IPS-18c (cell line): ENCODE measurements around the gene TNFSF9.
"Not testable (repeated sequence)": the region's sequence is repeated elsewhere in the genome, so short reads cannot be mapped to it uniquely, and the experiment has no call there.

Source experiments
- H3K4me3 ChIP-seq: 2 replicates; pipeline ENCODE4 v1.7.0; 2013; ENCODE audit warnings: low read depth, mild to moderate bottlenecking, low read length, moderate library complexity; ENCODE audit not compliant: insufficient read depth
- H3K9me3 ChIP-seq: one replicate; pipeline ENCODE4 v1.6.1; 2013; ENCODE audit warnings: mild to moderate bottlenecking, low read length, moderate library complexity; ENCODE audit not compliant: control insufficient read depth, insufficient read depth

Gene TNFSF9

GRCh38 chr19:6527893-6528543 lies 2.8 kb upstream of the TNFSF9 start:
- Histone ChIP-seq H3K9me3 (peaks cover 3% of the 10 kb centered on the region), H3K4me3 (no peak overlapping the region)

- Histone ChIP-seq H3K4me3 (no peak overlapping the region), H3K9me3 (peaks cover 3% of the 10 kb centered on the region)
Observed at GRCh38 chr19:6528544-6529121, 2.2 kb upstream of the TNFSF9 start.

- peaks cover 3% of the 10 kb centered on the region for H3K9me3 ChIP-seq
- H3K4me3 ChIP-seq = no peak overlapping the region
Observed at GRCh38 chr19:6529351-6529750, 1.5 kb upstream of the TNFSF9 start.

GRCh38 chr19:6529937-6530385 lies 865 bp upstream of the TNFSF9 start:
- Histone ChIP-seq H3K9me3 (peaks cover 3% of the 10 kb centered on the region), H3K4me3 (peak overlapping the region; percentile 69; the same call in 1 of the 2 replicates)

- H3K4me3 ChIP-seq = peak overlapping the region; percentile 69
- H3K9me3 ChIP-seq = peaks cover 3% of the 10 kb centered on the region
Observed at GRCh38 chr19:6531163-6531955, 533 bp downstream of the TNFSF9 start.

GRCh38 chr19:6531956-6532243 lies 1.1 kb downstream of the TNFSF9 start:
- peak overlapping the region; percentile 69 for H3K4me3 ChIP-seq
- peaks cover 3% of the 10 kb centered on the region for H3K9me3 ChIP-seq

GRCh38 chr19:6532244-6532999 lies 1.6 kb downstream of the TNFSF9 start:
- peak overlapping the region; percentile 69 for H3K4me3 ChIP-seq
- H3K9me3 ChIP-seq = peaks cover 3% of the 10 kb centered on the region

- Histone ChIP-seq H3K9me3 (peaks cover 7% of the 10 kb centered on the region), H3K4me3 (peak overlapping the region; percentile 69)
Observed at GRCh38 chr19:6533000-6533328, 2.1 kb downstream of the TNFSF9 start.

- Histone ChIP-seq H3K4me3 (peak overlapping the region; percentile 40; the same call in 1 of the 2 replicates), H3K9me3 (peaks cover 8% of the 10 kb centered on the region)
Observed at GRCh38 chr19:6533746-6534418, 3.1 kb downstream of the TNFSF9 start.

- Histone ChIP-seq H3K4me3 (peak overlapping the region; percentile 9), H3K9me3 (peaks cover 8% of the 10 kb centered on the region)
Observed at GRCh38 chr19:6534451-6535093, 3.7 kb downstream of the TNFSF9 start.

- H3K9me3 ChIP-seq = peaks cover 4% of the 10 kb centered on the region
- H3K4me3 ChIP-seq = no peak overlapping the region
Observed at GRCh38 chr19:6535558-6536137, 4.8 kb downstream of the TNFSF9 start.

GRCh38 chr19:6539514-6539913 lies 8.7 kb downstream of the TNFSF9 start:
- H3K9me3 ChIP-seq = peaks cover 4% of the 10 kb centered on the region
- no peak overlapping the region for H3K4me3 ChIP-seq

GRCh38 chr19:6540918-6541689 lies 10.3 kb downstream of the TNFSF9 start:
- Histone ChIP-seq H3K4me3 (no peak overlapping the region), H3K9me3 (peaks cover 4% of the 10 kb centered on the region)

GRCh38 chr19:6543866-6544347 lies 13.1 kb downstream of the TNFSF9 start:
- Histone ChIP-seq H3K9me3 (peaks cover 3% of the 10 kb centered on the region), H3K4me3 (no peak overlapping the region)

- not testable (repeated sequence) for H3K9me3 ChIP-seq
Observed at GRCh38 chr19:6550679-6551078, 19.9 kb downstream of the TNFSF9 start.

GRCh38 chr19:6551091-6551490 lies 20.3 kb downstream of the TNFSF9 start:
- Histone ChIP-seq H3K4me3 (no peak overlapping the region), H3K9me3 (peaks cover 3% of the 10 kb centered on the region)

More at GRCh38 chr19:6550679-6551078, 19.9 kb downstream of the TNFSF9 start:
- not testable (repeated sequence) for H3K4me3 ChIP-seq
